Medulla oblongata (tissue), 1 donor: ENCODE measurements around the gene FAM131A.
"Not testable (repeated sequence)": the region's sequence is repeated elsewhere in the genome, so short reads cannot be mapped to it uniquely, and the experiment has no call there.

Experiments used
- DNase-seq: peaks from one replicate; pipeline ENCODE4 v3.0.0-alpha.2; 2015; ENCODE audit errors: extremely low spot score

The FAM131A gene

GRCh38 chr3:184339451-184340135 is 2.2 kb downstream of the FAM131A start:
- not testable (repeated sequence) for DNase-seq

GRCh38 chr3:184341925-184342324 is 4.5 kb downstream of the FAM131A start:
- DNase-seq = no peak

GRCh38 chr3:184343200-184343876 is 5.9 kb downstream of the FAM131A start:
- no peak for DNase-seq

- DNase-seq = peak; percentile 44
Measured at GRCh38 chr3:184344579-184345316, 7.3 kb downstream of the FAM131A start.

- DNase-seq = peak; percentile 97
Measured at GRCh38 chr3:184345317-184346144, 8.1 kb downstream of the FAM131A start.

GRCh38 chr3:184346480-184347190 is 9.2 kb downstream of the FAM131A start:
- DNase-seq = no peak

GRCh38 chr3:184347321-184348056 is 10.1 kb downstream of the FAM131A start:
- DNase-seq = no peak

GRCh38 chr3:184348057-184348382 is 10.6 kb downstream of the FAM131A start:
- no peak for DNase-seq

- DNase-seq = no peak
Measured at GRCh38 chr3:184349563-184350470, 12.4 kb downstream of the FAM131A start.

- DNase-seq = no peak
Measured at GRCh38 chr3:184350618-184351017, 13.2 kb downstream of the FAM131A start.

GRCh38 chr3:184351511-184352148 is 14.2 kb downstream of the FAM131A start:
- no peak for DNase-seq

GRCh38 chr3:184352149-184352785 is 14.9 kb downstream of the FAM131A start:
- no peak for DNase-seq

GRCh38 chr3:184352897-184353545 is 15.6 kb downstream of the FAM131A start:
- DNase-seq = no peak

- no peak for DNase-seq
Measured at GRCh38 chr3:184353546-184353941, 16.1 kb downstream of the FAM131A start.

GRCh38 chr3:184354121-184354728 is 16.8 kb downstream of the FAM131A start:
- DNase-seq = no peak

- no peak for DNase-seq
Measured at GRCh38 chr3:184354754-184355153, 17.4 kb downstream of the FAM131A start.

- no peak for DNase-seq
Measured at GRCh38 chr3:184355261-184356040, 18.1 kb downstream of the FAM131A start.
